ENCODE measurements around the gene CDC42BPB. TPM values are rescaled to one million over a fixed set of nuclear protein-coding genes. Genes with fewer than 3 reads are reported as not detected.

CDC42BPB gene
- total and polyA plus RNA-seq, 12 donors = 41.1 to 108 (median 77.4) TPM

DNA sequence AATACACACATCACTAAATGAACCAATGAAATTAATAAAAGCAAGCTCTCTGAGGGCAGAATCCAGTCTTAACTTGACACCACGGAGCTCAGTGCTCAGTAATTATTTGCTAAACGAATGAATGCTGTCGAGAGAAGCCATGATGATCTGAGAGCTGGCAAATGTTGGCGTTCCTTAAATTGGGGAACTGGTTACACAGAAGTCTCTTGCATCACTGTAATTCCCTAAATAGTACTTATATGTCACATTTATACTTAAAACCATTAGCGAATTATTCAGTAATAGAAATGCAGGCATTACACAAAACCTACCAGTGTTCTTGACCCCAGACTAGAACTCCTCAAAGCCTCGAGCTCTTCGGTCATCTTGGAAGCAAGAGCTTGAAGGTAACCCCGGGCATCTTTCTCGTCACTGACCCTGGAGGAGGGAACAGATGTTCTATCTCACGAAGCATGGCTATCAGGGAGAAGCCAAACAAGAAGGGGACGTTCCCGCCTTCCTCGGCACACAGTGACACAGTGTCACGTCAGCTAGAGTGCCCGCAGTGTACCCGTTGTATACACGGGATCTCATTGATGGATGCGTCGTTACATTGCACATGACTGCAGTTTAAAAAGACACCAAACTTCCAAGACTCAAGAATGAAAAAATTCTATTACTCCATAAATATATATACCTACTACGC is 91.2 kb downstream of the CDC42BPB start:
- Histone ChIP-seq H3K27me3 (no peaks in the 10 kb centered on the region), H3K4me3 (no peak overlapping the region), H3K36me3 (replicated peaks in 1 of 2) (peaks cover 0 to 99% of the 10 kb centered on the region in 2 donors), H3K9me3 (replicated peaks in 1 of 3) (no peaks in the 10 kb centered on the region), H3K4me1 (replicated peaks in 1 of 2) (no peaks in the 10 kb centered on the region), H3K27ac (no peak overlapping the region)
- no peak for TF ChIP-seq POLR2A (IDR thresholded peaks at IDR 0.05)
- TF ChIP-seq, protein P1, sequence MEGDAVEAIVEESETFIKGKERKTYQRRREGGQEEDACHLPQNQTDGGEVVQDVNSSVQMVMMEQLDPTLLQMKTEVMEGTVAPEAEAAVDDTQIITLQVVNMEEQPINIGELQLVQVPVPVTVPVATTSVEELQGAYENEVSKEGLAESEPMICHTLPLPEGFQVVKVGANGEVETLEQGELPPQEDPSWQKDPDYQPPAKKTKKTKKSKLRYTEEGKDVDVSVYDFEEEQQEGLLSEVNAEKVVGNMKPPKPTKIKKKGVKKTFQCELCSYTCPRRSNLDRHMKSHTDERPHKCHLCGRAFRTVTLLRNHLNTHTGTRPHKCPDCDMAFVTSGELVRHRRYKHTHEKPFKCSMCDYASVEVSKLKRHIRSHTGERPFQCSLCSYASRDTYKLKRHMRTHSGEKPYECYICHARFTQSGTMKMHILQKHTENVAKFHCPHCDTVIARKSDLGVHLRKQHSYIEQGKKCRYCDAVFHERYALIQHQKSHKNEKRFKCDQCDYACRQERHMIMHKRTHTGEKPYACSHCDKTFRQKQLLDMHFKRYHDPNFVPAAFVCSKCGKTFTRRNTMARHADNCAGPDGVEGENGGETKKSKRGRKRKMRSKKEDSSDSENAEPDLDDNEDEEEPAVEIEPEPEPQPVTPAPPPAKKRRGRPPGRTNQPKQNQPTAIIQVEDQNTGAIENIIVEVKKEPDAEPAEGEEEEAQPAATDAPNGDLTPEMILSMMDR (IDR thresholded peaks at IDR 0.05) = no peak
- WGBS, 4 donors = 92 to 96% (median 94%) methylated on average over 19 to 20 of the region's 20 CpGs
- DNase-seq = no peak
- intact Hi-C loops (cut with DNase I) = no loop called here

- intact Hi-C loops (cut with DNase I) = no loop called here
These were observed 92.1 kb downstream of the CDC42BPB start for GRCh38 chr14:102965282-102965681.

GRCh38 chr14:102964152-102964730 is 93.1 kb downstream of the CDC42BPB start:
- Histone ChIP-seq H3K27ac (no peak overlapping the region), H3K4me1 (replicated peaks in 1 of 2) (no peaks in the 10 kb centered on the region), H3K9me3 (replicated peaks in 1 of 3) (no peaks in the 10 kb centered on the region), H3K27me3 (no peaks in the 10 kb centered on the region), H3K36me3 (replicated peaks in 1 of 2) (peaks cover 0 to 99% of the 10 kb centered on the region in 2 donors), H3K4me3 (no peak overlapping the region)
- TF ChIP-seq, protein P1 (IDR thresholded peaks at IDR 0.05) = no peak
- TF ChIP-seq POLR2A (IDR thresholded peaks at IDR 0.05) = no peak
- DNase-seq = no peak
- 94 to 95% (median 94%) methylated on average over 28 to 39 of the region's 39 CpGs for WGBS, 4 donors
- intact Hi-C loops (cut with DNase I) = no loop called here

More at GRCh38 chr14:102965282-102965681, 92.1 kb downstream of the CDC42BPB start:
- Histone ChIP-seq H3K27me3 (no peaks in the 10 kb centered on the region), H3K27ac (no peak overlapping the region), H3K4me3 (no peak overlapping the region), H3K9me3 (replicated peaks in 1 of 3) (no peaks in the 10 kb centered on the region), H3K4me1 (replicated peaks in 1 of 2) (no peaks in the 10 kb centered on the region), H3K36me3 (replicated peaks in 1 of 2) (peaks cover 0 to 99% of the 10 kb centered on the region in 2 donors)
- TF ChIP-seq, protein P1 (IDR thresholded peaks at IDR 0.05) = no peak
- no peak for TF ChIP-seq POLR2A (IDR thresholded peaks at IDR 0.05)
- 72 to 87% (median 78%) methylated on average over 3 of the region's 3 CpGs for WGBS, 4 donors
- DNase-seq = no peak

DNA sequence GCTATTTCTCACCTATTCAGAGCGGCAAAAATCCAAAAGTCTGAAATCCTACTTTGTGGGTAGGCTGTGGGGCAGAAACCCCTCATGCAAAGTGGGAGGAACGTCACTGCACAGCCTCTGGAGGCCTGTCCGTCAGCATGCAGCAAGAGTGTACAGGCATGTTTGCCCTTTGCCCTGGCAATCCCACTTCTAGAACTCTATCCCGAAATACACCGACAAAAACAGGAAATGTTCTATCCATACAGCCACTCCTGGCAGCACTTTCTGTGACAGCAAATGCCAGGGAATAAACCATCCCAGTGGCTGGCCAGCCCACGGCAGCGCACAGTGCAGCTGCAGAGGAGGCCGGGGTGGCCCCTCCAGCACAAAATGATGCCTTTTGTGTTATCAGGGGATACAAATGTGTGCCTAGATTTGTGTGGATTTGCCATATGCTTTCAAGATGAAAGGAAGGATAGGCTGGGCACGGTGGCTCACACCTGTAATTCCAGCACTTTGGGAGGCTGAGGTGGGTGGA is 95.2 kb downstream of the CDC42BPB start:
- no peak for TF ChIP-seq POLR2A (IDR thresholded peaks at IDR 0.05)
- TF ChIP-seq, protein P1 (IDR thresholded peaks at IDR 0.05) = no peak
- Histone ChIP-seq H3K9me3 (replicated peaks in 1 of 3) (no peaks in the 10 kb centered on the region), H3K27ac (no peak overlapping the region), H3K36me3 (replicated peaks in 1 of 2) (peaks cover 0 to 97% of the 10 kb centered on the region in 2 donors), H3K27me3 (no peaks in the 10 kb centered on the region), H3K4me3 (no peak overlapping the region), H3K4me1 (replicated peaks in 1 of 2) (no peaks in the 10 kb centered on the region)
- no peak for DNase-seq
- WGBS, 4 donors = 84 to 90% (median 85%) methylated on average over 9 of the region's 9 CpGs
- intact Hi-C loops (cut with DNase I) = no loop called here
